Calu3 (cell line): ENCODE results near the gene KCTD3. TPM values are rescaled to one million over a fixed set of nuclear protein-coding genes. Genes with fewer than 3 reads are reported as not detected.

Source experiments
- BruUV-seq: library from RNA; stranded (reverse); fragments of 400-500 nt; replicated peaks from 2 replicates; lab custom pipeline; 2021; lab: Mats Ljungman, UMichigan
- CTCF ChIA-PET: fragments of 300-600 bp; sonication (Branson Sonifier 250); formaldehyde crosslinking; loops from one replicate; lab custom pipeline; 2022; ENCODE audit warnings: antibody characterized with exemption; lab: Charles Lee
- DNase-seq: peaks from one replicate; pipeline ENCODE4 v3.0.0; 2022
- H3K27ac Mint-ChIP-seq: one replicate; pipeline ENCODE4 v1.8.0; 2022; ENCODE audit warnings: mixed read lengths; ENCODE audit not compliant: unreplicated experiment
- H3K27me3 Mint-ChIP-seq: one replicate; pipeline ENCODE4 v1.8.0; 2022; ENCODE audit warnings: mixed read lengths; ENCODE audit not compliant: unreplicated experiment
- H3K36me3 Mint-ChIP-seq: one replicate; pipeline ENCODE4 v1.8.0; 2022; ENCODE audit warnings: mild to moderate bottlenecking, moderate library complexity, mixed read lengths; ENCODE audit not compliant: insufficient read depth, unreplicated experiment
- H3K4me1 Mint-ChIP-seq: one replicate; pipeline ENCODE4 v1.8.0; 2022; ENCODE audit warnings: mild to moderate bottlenecking, low read depth, mixed read lengths; ENCODE audit not compliant: unreplicated experiment
- H3K4me3 Mint-ChIP-seq: one replicate; pipeline ENCODE4 v1.8.0; 2022; ENCODE audit warnings: mild to moderate bottlenecking, low read depth, moderate library complexity, mixed read lengths; ENCODE audit not compliant: unreplicated experiment
- H3K9me3 Mint-ChIP-seq: one replicate; pipeline ENCODE4 v1.8.0; 2022; ENCODE audit warnings: low read depth, mixed read lengths; ENCODE audit not compliant: unreplicated experiment
- intact Hi-C: fragments of 100-400 bp; cut with micrococcal nuclease; formaldehyde crosslinking; loops from one replicate; pipeline ENCODE4 v1.10.0; 2022; ENCODE audit not compliant: unreplicated experiment
- total RNA-seq: library from RNA; stranded (reverse); gene quantifications from 2 replicates; pipeline ENCODE4 v1.2.3, GENCODE V29; 2022
- TF ChIP-seq, protein P1 (sequence below): fragments of 200-600 bp; IDR thresholded peaks from one replicate; pipeline ENCODE4 v1.8.0; 2022; ENCODE audit warnings: antibody characterized with exemption; ENCODE audit not compliant: unreplicated experiment

Gene KCTD3
- total RNA-seq, 1 experiment from 2014 or later: 48.8 TPM

DNA sequence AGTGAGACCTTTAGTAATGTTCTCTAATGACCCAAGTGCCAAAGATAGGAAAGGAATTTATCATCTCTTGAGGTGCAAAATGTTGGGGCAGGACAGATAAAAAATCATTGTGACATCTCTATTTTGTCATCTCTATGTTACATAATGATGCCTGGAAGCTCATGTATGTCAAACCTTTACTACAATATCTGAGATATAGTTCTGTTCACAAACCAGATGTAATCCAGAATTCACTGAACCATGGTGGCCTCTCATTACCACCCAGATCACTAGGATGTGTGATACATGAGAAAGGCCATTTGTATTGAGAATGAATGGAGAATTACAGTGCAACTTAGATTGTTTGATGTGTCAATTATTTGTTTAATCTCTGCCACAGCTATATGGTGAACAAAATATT is 22.0 kb upstream of the KCTD3 start:
- peaks cover 38% of the 10 kb centered on the region for H3K4me1 Mint-ChIP-seq
- no peaks in the 10 kb centered on the region for H3K27me3 Mint-ChIP-seq
- no peak overlapping the region for H3K4me3 Mint-ChIP-seq
- TF ChIP-seq, protein P1, sequence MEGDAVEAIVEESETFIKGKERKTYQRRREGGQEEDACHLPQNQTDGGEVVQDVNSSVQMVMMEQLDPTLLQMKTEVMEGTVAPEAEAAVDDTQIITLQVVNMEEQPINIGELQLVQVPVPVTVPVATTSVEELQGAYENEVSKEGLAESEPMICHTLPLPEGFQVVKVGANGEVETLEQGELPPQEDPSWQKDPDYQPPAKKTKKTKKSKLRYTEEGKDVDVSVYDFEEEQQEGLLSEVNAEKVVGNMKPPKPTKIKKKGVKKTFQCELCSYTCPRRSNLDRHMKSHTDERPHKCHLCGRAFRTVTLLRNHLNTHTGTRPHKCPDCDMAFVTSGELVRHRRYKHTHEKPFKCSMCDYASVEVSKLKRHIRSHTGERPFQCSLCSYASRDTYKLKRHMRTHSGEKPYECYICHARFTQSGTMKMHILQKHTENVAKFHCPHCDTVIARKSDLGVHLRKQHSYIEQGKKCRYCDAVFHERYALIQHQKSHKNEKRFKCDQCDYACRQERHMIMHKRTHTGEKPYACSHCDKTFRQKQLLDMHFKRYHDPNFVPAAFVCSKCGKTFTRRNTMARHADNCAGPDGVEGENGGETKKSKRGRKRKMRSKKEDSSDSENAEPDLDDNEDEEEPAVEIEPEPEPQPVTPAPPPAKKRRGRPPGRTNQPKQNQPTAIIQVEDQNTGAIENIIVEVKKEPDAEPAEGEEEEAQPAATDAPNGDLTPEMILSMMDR: no peak
- CTCF ChIA-PET: no interaction called here
- H3K9me3 Mint-ChIP-seq: no peaks in the 10 kb centered on the region
- no peak overlapping the region for H3K27ac Mint-ChIP-seq
- no TSS peak for BruUV-seq
- peaks cover 8% of the 10 kb centered on the region for H3K36me3 Mint-ChIP-seq
- intact Hi-C loops: no loop called here
- DNase-seq: no peak

DNA sequence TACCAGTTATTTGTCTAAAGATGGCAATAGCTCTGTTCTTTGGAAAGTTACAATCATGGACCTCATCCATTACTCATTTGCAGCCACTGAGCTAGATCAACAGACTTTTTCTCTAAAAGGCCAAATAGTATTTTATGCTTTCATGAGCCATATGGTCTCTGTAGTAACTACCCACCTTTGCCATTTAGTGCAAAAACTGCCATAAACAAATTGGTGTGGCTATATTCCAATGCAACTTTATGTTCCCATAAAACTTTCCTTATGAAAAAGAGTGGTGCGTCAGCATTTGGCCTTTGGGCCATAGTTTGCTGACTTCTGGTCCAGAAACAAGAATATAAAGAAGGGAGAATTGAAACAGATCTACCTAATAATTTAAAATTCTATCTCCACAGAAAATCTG is 20.1 kb upstream of the KCTD3 start:
- H3K4me1 Mint-ChIP-seq: peaks cover 19% of the 10 kb centered on the region
- DNase-seq: no peak
- no peaks in the 10 kb centered on the region for H3K9me3 Mint-ChIP-seq
- TF ChIP-seq, protein P1: no peak
- peaks cover 8% of the 10 kb centered on the region for H3K36me3 Mint-ChIP-seq
- H3K27ac Mint-ChIP-seq: no peak overlapping the region
- no TSS peak for BruUV-seq
- intact Hi-C loops: no loop called here
- no peak overlapping the region for H3K4me3 Mint-ChIP-seq
- CTCF ChIA-PET: no interaction called here
- no peaks in the 10 kb centered on the region for H3K27me3 Mint-ChIP-seq

DNA sequence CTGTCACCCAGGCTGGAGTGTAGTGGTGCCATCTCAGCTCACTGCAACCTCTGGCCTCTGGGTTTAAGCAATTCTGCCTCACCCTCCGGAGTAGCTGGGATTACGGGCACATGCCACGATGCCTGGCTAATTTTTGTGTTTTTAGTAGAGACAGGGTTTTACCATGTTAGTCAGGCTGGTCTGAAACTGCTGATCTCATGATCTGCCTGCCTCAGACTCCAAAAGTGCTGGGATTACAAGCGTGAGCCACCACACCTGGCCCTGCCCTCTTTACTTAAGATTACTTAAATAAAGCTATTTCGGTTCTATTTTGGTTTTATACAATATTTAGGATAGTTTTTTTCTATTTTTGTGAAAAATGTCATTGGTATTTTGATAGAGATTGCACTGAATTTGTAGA is 15.3 kb upstream of the KCTD3 start:
- H3K4me1 Mint-ChIP-seq: peaks cover 6% of the 10 kb centered on the region
- intact Hi-C loops: no loop called here
- CTCF ChIA-PET: no interaction called here
- TF ChIP-seq, protein P1: no peak
- no peak overlapping the region for H3K4me3 Mint-ChIP-seq
- no peaks in the 10 kb centered on the region for H3K27me3 Mint-ChIP-seq
- H3K9me3 Mint-ChIP-seq: no peaks in the 10 kb centered on the region
- BruUV-seq: no TSS peak
- H3K36me3 Mint-ChIP-seq: no peaks in the 10 kb centered on the region
- H3K27ac Mint-ChIP-seq: no peak overlapping the region
- DNase-seq: no peak

DNA sequence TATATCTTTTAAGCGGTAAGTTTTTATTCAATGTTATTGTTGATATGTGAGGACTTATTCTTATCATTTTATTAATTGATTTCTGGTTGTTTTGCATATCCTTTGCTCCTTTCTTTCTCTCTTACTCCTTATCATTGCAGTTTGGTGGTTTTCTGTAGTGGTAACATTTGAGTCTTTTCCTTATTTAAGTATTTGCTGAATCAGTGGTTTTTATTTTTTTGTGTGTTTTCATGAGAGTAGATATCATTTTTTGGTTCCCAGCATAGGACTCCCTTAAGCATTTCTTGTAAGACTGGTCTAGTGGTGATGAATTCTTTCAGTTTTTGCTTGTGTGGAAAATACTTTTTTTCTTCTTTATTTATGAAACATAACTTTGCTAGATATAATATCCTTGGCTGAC is 12.2 kb upstream of the KCTD3 start:
- DNase-seq: no peak
- peaks cover 28% of the 10 kb centered on the region for H3K4me1 Mint-ChIP-seq
- no TSS peak for BruUV-seq
- H3K27ac Mint-ChIP-seq: no peak overlapping the region
- CTCF ChIA-PET: no interaction called here
- H3K36me3 Mint-ChIP-seq: no peaks in the 10 kb centered on the region
- H3K9me3 Mint-ChIP-seq: no peaks in the 10 kb centered on the region
- intact Hi-C loops: no loop called here
- H3K27me3 Mint-ChIP-seq: no peaks in the 10 kb centered on the region
- no peak overlapping the region for H3K4me3 Mint-ChIP-seq
- TF ChIP-seq, protein P1: no peak
